Measurements from ENCODE around the gene CA10.

Gene CA10

GRCh38 chr17:51842763-51843162 is 315.8 kb downstream of the CA10 start:
- TF ChIP-seq GABPA (IDR thresholded peaks at IDR 0.05; ENCODE audit: low read depth), result no peak
- no peak for TF ChIP-seq SPI1 (IDR thresholded peaks at IDR 0.05; ENCODE audit: borderline replicate concordance, low read depth)
- TF ChIP-seq CTCF (IDR thresholded peaks at IDR 0.05; ENCODE audit: insufficient read depth, low read length), result no peak
- no peak for TF ChIP-seq POLR2AphosphoS5 (IDR thresholded peaks at IDR 0.05; ENCODE audit: low read depth)
- no peak for TF ChIP-seq REST (IDR thresholded peaks at IDR 0.05; ENCODE audit: insufficient replicate concordance, low read depth)
- Histone ChIP-seq H3K27ac (replicated peaks) (no peak overlapping the region), H3K27me3 (ENCODE audit: insufficient read depth, poor library complexity, severe bottlenecking) (no peaks in the 10 kb centered on the region), H3K4me3 (replicated peaks; ENCODE audit: insufficient read depth, low read length) (no peak overlapping the region)
- DNase-seq (ENCODE audit: low read depth in 1 of 2, low spot score in 1 of 2), result no peak

- Histone ChIP-seq H3K4me3 (replicated peaks; ENCODE audit: insufficient read depth, low read length) (no peak overlapping the region), H3K27me3 (ENCODE audit: insufficient read depth, poor library complexity, severe bottlenecking) (no peaks in the 10 kb centered on the region), H3K27ac (replicated peaks) (no peak overlapping the region)
- no peak for DNase-seq (ENCODE audit: low read depth in 1 of 2, low spot score in 1 of 2)
- TF ChIP-seq POLR2AphosphoS5 (IDR thresholded peaks at IDR 0.05; ENCODE audit: low read depth) (no peak), GABPA (IDR thresholded peaks at IDR 0.05; ENCODE audit: low read depth) (no peak)
Observed at GRCh38 chr17:51841669-51842068, 316.8 kb downstream of the CA10 start.

- no peak for DNase-seq (ENCODE audit: low read depth in 1 of 2, low spot score in 1 of 2)
- Histone ChIP-seq H3K4me3 (replicated peaks; ENCODE audit: insufficient read depth, low read length) (no peak overlapping the region), H3K27me3 (ENCODE audit: insufficient read depth, poor library complexity, severe bottlenecking) (no peaks in the 10 kb centered on the region), H3K27ac (replicated peaks) (no peak overlapping the region)
- TF ChIP-seq POLR2AphosphoS5 (IDR thresholded peaks at IDR 0.05; ENCODE audit: low read depth) (no peak), GABPA (IDR thresholded peaks at IDR 0.05; ENCODE audit: low read depth) (no peak), SPI1 (IDR thresholded peaks at IDR 0.05; ENCODE audit: borderline replicate concordance, low read depth) (no peak), REST (IDR thresholded peaks at IDR 0.05; ENCODE audit: insufficient replicate concordance, low read depth) (no peak), CTCF (IDR thresholded peaks at IDR 0.05; ENCODE audit: insufficient read depth, low read length) (no peak)
Observed at GRCh38 chr17:51840688-51841087, 317.8 kb downstream of the CA10 start.

GRCh38 chr17:51833620-51834019 is 324.9 kb downstream of the CA10 start:
- TF ChIP-seq GABPA (IDR thresholded peaks at IDR 0.05; ENCODE audit: low read depth), result no peak
- no peak for TF ChIP-seq POLR2AphosphoS5 (IDR thresholded peaks at IDR 0.05; ENCODE audit: low read depth)
- TF ChIP-seq CTCF (IDR thresholded peaks at IDR 0.05; ENCODE audit: insufficient read depth, low read length), result no peak
- TF ChIP-seq REST (IDR thresholded peaks at IDR 0.05; ENCODE audit: insufficient replicate concordance, low read depth), result no peak
- TF ChIP-seq SPI1 (IDR thresholded peaks at IDR 0.05; ENCODE audit: borderline replicate concordance, low read depth), result no peak
- H3K27me3 ChIP-seq (ENCODE audit: insufficient read depth, poor library complexity, severe bottlenecking), result no peaks in the 10 kb centered on the region

More at GRCh38 chr17:51833620-51834019, 324.9 kb downstream of the CA10 start:
- H3K27ac ChIP-seq (replicated peaks), result no peak overlapping the region
- DNase-seq (ENCODE audit: low read depth in 1 of 2, low spot score in 1 of 2), result no peak
- H3K4me3 ChIP-seq (replicated peaks; ENCODE audit: insufficient read depth, low read length), result no peak overlapping the region

Measured in HL-60 (cell line).